HG03354 (cell line): ENCODE data around the gene NODAL.

Experiments used
- ATAC-seq: cut with Tn5 transposase; IDR thresholded peaks from one replicate; pipeline ENCODE4 v1.9.1; 2021; ENCODE audit warnings: mild to moderate bottlenecking; ENCODE audit not compliant: unreplicated experiment, poor library complexity, severe bottlenecking

NODAL gene

DNA sequence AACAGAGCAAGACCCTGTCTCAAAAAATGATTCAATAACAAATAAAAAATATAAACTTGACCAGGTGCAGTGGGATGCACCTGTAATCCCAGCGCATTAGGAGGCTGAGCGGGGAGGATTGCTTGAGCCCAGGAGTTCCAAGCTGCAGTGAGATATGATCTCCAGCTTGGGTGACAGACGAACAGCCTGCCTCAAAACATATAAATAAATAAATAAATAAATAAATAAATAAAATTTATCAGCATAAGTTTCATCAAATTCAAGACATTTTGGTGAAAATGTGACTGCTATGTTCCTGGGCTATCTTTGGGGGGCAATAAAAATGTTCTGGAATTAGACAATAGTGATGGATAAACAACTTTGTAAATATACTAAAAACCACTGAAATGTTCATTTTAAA, 42.3 kb downstream of the NODAL start:
- no peak for ATAC-seq

- no peak for ATAC-seq
Observed at GRCh38 chr10:70396140-70396539, 45.3 kb downstream of the NODAL start.

DNA sequence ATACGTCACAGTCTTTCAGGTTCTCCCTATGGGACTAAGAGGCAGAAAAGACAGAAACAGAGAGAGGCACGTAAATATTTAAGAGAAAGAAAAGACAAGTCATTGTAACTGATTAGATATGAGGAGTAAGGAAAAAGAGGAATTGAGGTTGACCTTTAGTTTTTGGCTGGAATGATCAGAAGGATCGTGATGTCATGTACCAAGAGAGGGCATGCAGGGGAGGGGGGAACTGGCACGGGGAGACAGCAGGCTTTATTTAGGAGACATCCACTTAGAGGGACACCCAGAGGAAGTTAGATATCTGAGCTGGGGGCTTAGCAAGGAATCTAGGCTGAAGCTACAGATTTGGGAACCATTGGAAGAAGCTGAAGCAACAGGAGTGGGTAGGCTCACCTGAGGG, 49.8 kb downstream of the NODAL start:
- ATAC-seq, result no peak
